HepG2 (cell line): ENCODE results near the gene ZNF280A. TPM values are rescaled to one million over a fixed set of nuclear protein-coding genes. Genes with fewer than 3 reads are reported as not detected.

Experiments used
- ARHGAP35 ChIP-seq: sonication (generic); formaldehyde crosslinking; IDR thresholded peaks from 2 replicates; pipeline ENCODE4 v1.9.0; 2022; ENCODE audit warnings: mild to moderate bottlenecking, inconsistent platforms, moderate library complexity, missing genetic modification reagents, borderline replicate concordance
- BATF2 ChIP-seq: sonication (generic); formaldehyde crosslinking; IDR thresholded peaks from 2 replicates; pipeline ENCODE4 v1.8.0; 2022; ENCODE audit warnings: mild to moderate bottlenecking, missing genetic modification reagents, moderate library complexity
- CCDC6 ChIP-seq: sonication (generic); formaldehyde crosslinking; IDR thresholded peaks from 2 replicates; pipeline ENCODE4 v1.8.1; 2022; ENCODE audit warnings: mild to moderate bottlenecking, missing genetic modification reagents, moderate library complexity
- CREB1 ChIP-seq, 2 experiments: fragments of 450-650 bp in 1 of 2; IDR thresholded peaks; 2 replicates each; pipeline ENCODE4 v1.6.1; 2016 to 2017; ENCODE audit warnings: control low read depth in 1 of 2, mild to moderate bottlenecking in 1 of 2, missing compliant biosample characterization in 1 of 2, missing genetic modification characterization in 1 of 2
- MYC ChIP-seq: sonication (generic); formaldehyde crosslinking; IDR thresholded peaks from 2 replicates; pipeline ENCODE4 v1.9.0; 2021; ENCODE audit warnings: missing genetic modification reagents, borderline replicate concordance
- NCOR1 ChIP-seq: fragments of 200-600 bp; sonication (generic); IDR thresholded peaks from 2 replicates; pipeline ENCODE4 v1.7.0; 2017; ENCODE audit warnings: antibody characterized with exemption, low read length, borderline replicate concordance
- PAXIP1 ChIP-seq: sonication (generic); formaldehyde crosslinking; conservative IDR thresholded peaks from 2 replicates; pipeline ENCODE4 v1.4.0; 2020; ENCODE audit warnings: mild to moderate bottlenecking, missing genetic modification reagents, moderate library complexity
- RELA ChIP-seq: sonication (generic); formaldehyde crosslinking; IDR thresholded peaks from 2 replicates; pipeline ENCODE4 v1.4.0; 2020; ENCODE audit warnings: missing genetic modification reagents
- SUZ12 ChIP-seq: fragments of 150-350 bp; IDR thresholded peaks from 2 replicates; pipeline ENCODE4 v1.6.1; 2014; ENCODE audit warnings: low read depth, low read length
- TFDP2 ChIP-seq: sonication (generic); formaldehyde crosslinking; IDR thresholded peaks from 2 replicates; pipeline ENCODE4 v1.4.0; 2020; ENCODE audit warnings: missing genetic modification reagents
- ZFYVE20 ChIP-seq: sonication (generic); formaldehyde crosslinking; IDR thresholded peaks from 2 replicates; pipeline ENCODE4 v1.8.0; 2023; ENCODE audit warnings: low read depth, mild to moderate bottlenecking, moderate library complexity, missing genetic modification reagents, borderline replicate concordance
- ZHX1 ChIP-seq: sonication (generic); formaldehyde crosslinking; IDR thresholded peaks from 2 replicates; pipeline ENCODE4 v1.8.1; 2022; ENCODE audit warnings: low read depth, mild to moderate bottlenecking, missing genetic modification reagents
- ZMYM3 ChIP-seq: sonication (generic); formaldehyde crosslinking; IDR thresholded peaks from 2 replicates; pipeline ENCODE4 v1.5.1; 2020; ENCODE audit warnings: mild to moderate bottlenecking, missing genetic modification reagents
- ZNF136 ChIP-seq: sonication (generic); formaldehyde crosslinking; IDR thresholded peaks from 2 replicates; pipeline ENCODE4 v1.8.1; 2022; ENCODE audit warnings: low read depth, mild to moderate bottlenecking, moderate library complexity, missing genetic modification reagents
- ZNF326 ChIP-seq: sonication (generic); formaldehyde crosslinking; IDR thresholded peaks from 2 replicates; pipeline ENCODE4 v1.4.0; 2020; ENCODE audit warnings: missing genetic modification reagents, borderline replicate concordance
- ZNF354B ChIP-seq: sonication (generic); formaldehyde crosslinking; IDR thresholded peaks from 2 replicates; pipeline ENCODE4 v1.8.0; 2022; ENCODE audit warnings: mild to moderate bottlenecking, missing genetic modification reagents
- polyA plus RNA-seq, 8 experiments: library from polyadenylated mRNA; depleted of rRNA in 3 of 8; stranded (reverse) in 7 of 8; unstranded in 1 of 8; fragments of >200 nt; fragmentation: Illumina TruSeq in 4 of 8; extraction: Trizol in 4 of 8; gene quantifications; 2 replicates each; pipeline versions ENCODE4 v1.2.1 to v1.2.3, GENCODE V29; 2011 to 2016; ENCODE audit warnings: low read depth in 4 of 8, missing spikeins in 1 of 8, mixed read lengths in 1 of 8; ENCODE audit not compliant: insufficient read depth in 1 of 8
- total RNA-seq, 5 experiments: library from RNA; depleted of rRNA; stranded (reverse); fragments of >200 nt; fragmentation: Illumina TruSeq; extraction: Trizol; gene quantifications; 2 replicates each; pipeline ENCODE4 v1.2.3, GENCODE V29; 2016; ENCODE audit warnings: low read depth in 1 of 5
- TF ChIP-seq, protein P1 (sequence below): sonication (generic); formaldehyde crosslinking; IDR thresholded peaks from 2 replicates; pipeline ENCODE4 v1.8.1; 2023; ENCODE audit warnings: mild to moderate bottlenecking, missing genetic modification reagents

ZNF280A gene
- total and polyA plus RNA-seq, 2 of the 13 experiments (the other 11 are each of a cell fraction or from before 2014, with no cell fraction given), result 1.4 to 2.9 TPM

DNA sequence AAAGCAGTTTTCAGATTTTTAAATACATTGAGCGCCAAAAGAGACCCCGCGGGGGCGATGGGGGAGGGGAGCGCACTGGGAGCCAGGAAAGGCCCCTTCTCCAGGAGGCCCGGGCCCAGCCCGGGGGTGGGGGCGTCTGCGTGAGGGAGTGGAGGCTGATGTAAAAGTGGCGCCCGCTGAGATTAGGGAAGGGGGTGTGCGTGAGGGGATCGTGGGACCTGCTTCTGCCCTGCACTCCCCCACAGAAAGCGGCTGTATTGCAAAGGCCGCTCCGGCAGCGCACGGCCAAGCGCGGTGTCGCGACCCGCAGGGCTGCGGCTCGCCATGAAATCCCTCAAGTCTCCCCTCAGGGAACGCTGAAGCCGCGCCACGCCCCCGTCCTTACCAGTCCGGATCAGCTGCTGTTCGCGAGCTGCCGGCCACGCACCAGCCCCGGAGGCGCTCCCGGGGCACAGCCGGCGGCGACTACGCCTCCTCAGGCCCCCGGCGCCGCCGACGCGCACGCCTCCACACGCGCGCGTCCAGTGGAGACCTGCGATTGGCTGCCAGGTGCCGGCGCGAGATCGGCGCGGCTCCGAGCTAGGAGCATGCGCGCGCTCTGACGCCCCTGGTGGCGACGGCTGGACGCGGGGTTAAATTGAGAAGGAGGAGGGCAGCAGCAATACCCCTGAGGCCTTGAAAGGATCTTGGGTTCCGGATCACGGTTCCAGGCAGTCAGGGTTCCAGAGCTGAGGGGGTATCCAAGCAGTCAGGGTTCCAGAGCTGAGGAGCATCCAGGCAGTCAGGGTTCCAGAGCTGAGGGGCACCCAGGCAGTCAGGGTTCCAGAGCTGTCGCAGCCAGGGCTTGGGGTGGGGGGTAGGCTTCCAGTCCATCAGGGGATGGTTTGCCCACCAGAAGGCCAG lies 11.5 kb downstream of the ZNF280A start, which contains the start of gene ZNF280B (continued):
- TF ChIP-seq TFDP2 (CRISPR knock-in tag) (peak; percentile 92), ZNF354B (CRISPR knock-in tag) (peak; percentile 80), SUZ12 (no peak), NCOR1 (no peak), CREB1 (IDR thresholded peaks at IDR 0.05) (peak; percentile 51; the same call in 1 of the 2 replicates), CREB1 (CRISPR knock-in tag; IDR thresholded peaks at IDR 0.05) (no peak), ZFYVE20 (CRISPR knock-in tag) (no peak), PAXIP1 (no peak), ZHX1 (CRISPR knock-in tag) (0 out of 2 replicates have a peak, but pooled peaks have one; percentile 41), CCDC6 (CRISPR knock-in tag) (no peak), RELA (CRISPR knock-in tag) (no peak), BATF2 (no peak), ARHGAP35 (peak; percentile 44; the same call in 1 of the 2 replicates), MYC (CRISPR knock-in tag) (peak; percentile 78; the same call in 1 of the 2 replicates), ZMYM3 (peak; percentile 72), ZNF326 (no peak), ZNF136 (CRISPR knock-in tag) (no peak)
- TF ChIP-seq, protein P1, sequence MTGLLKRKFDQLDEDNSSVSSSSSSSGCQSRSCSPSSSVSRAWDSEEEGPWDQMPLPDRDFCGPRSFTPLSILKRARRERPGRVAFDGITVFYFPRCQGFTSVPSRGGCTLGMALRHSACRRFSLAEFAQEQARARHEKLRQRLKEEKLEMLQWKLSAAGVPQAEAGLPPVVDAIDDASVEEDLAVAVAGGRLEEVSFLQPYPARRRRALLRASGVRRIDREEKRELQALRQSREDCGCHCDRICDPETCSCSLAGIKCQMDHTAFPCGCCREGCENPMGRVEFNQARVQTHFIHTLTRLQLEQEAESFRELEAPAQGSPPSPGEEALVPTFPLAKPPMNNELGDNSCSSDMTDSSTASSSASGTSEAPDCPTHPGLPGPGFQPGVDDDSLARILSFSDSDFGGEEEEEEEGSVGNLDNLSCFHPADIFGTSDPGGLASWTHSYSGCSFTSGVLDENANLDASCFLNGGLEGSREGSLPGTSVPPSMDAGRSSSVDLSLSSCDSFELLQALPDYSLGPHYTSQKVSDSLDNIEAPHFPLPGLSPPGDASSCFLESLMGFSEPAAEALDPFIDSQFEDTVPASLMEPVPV, result 0 out of 2 replicates have a peak, but pooled peaks have one; percentile 85
